Activated naive CD8-positive, alpha-beta T cell treated with anti-CD3 and anti-CD28 coated beads, Interleukin-2, amount 10 ng/mL, durations not matched to agents 7 days and 5 days (primary cell): ENCODE data around the gene SPTLC3. TPM values are rescaled to one million over a fixed set of nuclear protein-coding genes. Genes with fewer than 3 reads are reported as not detected.
"Not testable (repeated sequence)": the region's sequence is repeated elsewhere in the genome, so short reads cannot be mapped to it uniquely, and the experiment has no call there.

ENCODE experiments used
- ATAC-seq: fragments of 150-1000 bp; cut with Tn5 transposase; one replicate; pipeline ENCODE4 v1.10.0; 2021; ENCODE audit warnings: low read depth, moderate library complexity
- POLR2A ChIA-PET: fragments of 350-600 bp; sonication (Branson Sonifier 250); formaldehyde crosslinking; loops from one replicate; lab custom pipeline; 2021; ENCODE audit warnings: antibody characterized with exemption; lab: Charles Lee
- DNase-seq: peaks from one replicate; pipeline ENCODE4 v3.0.0; 2021
- H3K27ac Mint-ChIP-seq: one replicate; pipeline ENCODE4 v1.8.0; 2022; ENCODE audit warnings: mild to moderate bottlenecking, mixed read lengths
- H3K27me3 Mint-ChIP-seq: one replicate; pipeline ENCODE4 v1.8.0; 2022; ENCODE audit warnings: mild to moderate bottlenecking, moderate library complexity, mixed read lengths
- H3K36me3 Mint-ChIP-seq: one replicate; pipeline ENCODE4 v1.8.0; 2021; ENCODE audit warnings: mild to moderate bottlenecking, mixed read lengths
- H3K4me1 Mint-ChIP-seq: one replicate; pipeline ENCODE4 v1.8.0; 2021; ENCODE audit warnings: mixed read lengths
- H3K4me3 Mint-ChIP-seq: one replicate; pipeline ENCODE4 v1.8.0; 2022; ENCODE audit warnings: mild to moderate bottlenecking, moderate library complexity, mixed read lengths
- H3K9me3 Mint-ChIP-seq: one replicate; pipeline ENCODE4 v1.8.0; 2021; ENCODE audit warnings: mixed read lengths
- total RNA-seq, 2 experiments: library from RNA; stranded (reverse); gene quantifications; one replicate each; pipeline ENCODE4 v1.2.3, GENCODE V29; 2021

The SPTLC3 gene
- total RNA-seq, 2 experiments from 2014 or later = 0.94 to 1.0 TPM

DNA sequence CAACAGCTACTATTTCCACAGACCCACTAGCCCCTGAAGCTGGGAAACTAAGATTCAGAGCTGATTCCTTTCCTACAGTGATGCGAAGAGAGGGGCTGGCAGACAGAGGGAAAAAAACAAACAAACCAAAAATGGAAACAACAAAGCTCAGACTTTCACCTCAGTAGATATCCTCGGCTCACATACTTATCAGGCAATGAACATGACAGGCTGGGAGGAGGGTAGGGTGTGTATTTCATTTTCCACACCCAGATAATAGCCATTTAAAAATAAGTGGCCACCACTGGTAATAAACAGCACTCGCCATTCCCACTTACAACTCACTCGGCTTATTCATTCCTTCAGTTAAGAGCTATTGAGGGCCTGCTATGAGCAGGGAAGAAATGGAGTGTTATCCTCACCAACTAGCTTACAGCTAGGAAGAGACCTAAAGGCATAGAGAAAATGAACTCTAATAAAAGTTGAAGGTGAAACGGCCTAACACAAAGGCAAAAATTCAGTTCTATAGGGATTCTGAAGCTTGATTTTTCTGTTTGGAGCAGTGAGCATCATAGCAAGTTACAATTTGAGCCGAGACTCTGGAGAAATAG is 32.0 kb upstream of the SPTLC3 start:
- ATAC-seq = no peak
- Mint-ChIP-seq H3K4me3 (no peak overlapping the region), H3K27me3 (peaks cover 21% of the 10 kb centered on the region), H3K27ac (no peak overlapping the region), H3K4me1 (no peaks in the 10 kb centered on the region), H3K36me3 (no peaks in the 10 kb centered on the region), H3K9me3 (peaks cover 2% of the 10 kb centered on the region)
- POLR2A ChIA-PET = no interaction called here
- DNase-seq = no peak

- Mint-ChIP-seq H3K9me3 (peaks cover 2% of the 10 kb centered on the region), H3K36me3 (no peaks in the 10 kb centered on the region), H3K4me3 (no peak overlapping the region), H3K4me1 (no peaks in the 10 kb centered on the region), H3K27me3 (peaks cover 21% of the 10 kb centered on the region), H3K27ac (no peak overlapping the region)
- no peak for DNase-seq
- ATAC-seq = no peak
- POLR2A ChIA-PET = no interaction called here
Observed at GRCh38 chr20:12977328-12978125, 31.2 kb upstream of the SPTLC3 start.

GRCh38 chr20:12978126-12978394 is 30.7 kb upstream of the SPTLC3 start:
- no peaks in the 10 kb centered on the region for H3K4me1 Mint-ChIP-seq
- peaks cover 2% of the 10 kb centered on the region for H3K9me3 Mint-ChIP-seq
- POLR2A ChIA-PET = no interaction called here
- peaks cover 21% of the 10 kb centered on the region for H3K27me3 Mint-ChIP-seq
- no peak overlapping the region for H3K27ac Mint-ChIP-seq
- no peaks in the 10 kb centered on the region for H3K36me3 Mint-ChIP-seq
- ATAC-seq (no peak), DNase-seq (no peak)
- H3K4me3 Mint-ChIP-seq = no peak overlapping the region

- H3K4me3 Mint-ChIP-seq = no peak overlapping the region
- peaks cover 2% of the 10 kb centered on the region for H3K9me3 Mint-ChIP-seq
- POLR2A ChIA-PET = no interaction called here
- H3K27ac Mint-ChIP-seq = no peak overlapping the region
- no peaks in the 10 kb centered on the region for H3K36me3 Mint-ChIP-seq
- no peaks in the 10 kb centered on the region for H3K4me1 Mint-ChIP-seq
- peaks cover 23% of the 10 kb centered on the region for H3K27me3 Mint-ChIP-seq
- ATAC-seq (no peak), DNase-seq (no peak)
Observed at GRCh38 chr20:12978613-12979495, 29.9 kb upstream of the SPTLC3 start.

DNA sequence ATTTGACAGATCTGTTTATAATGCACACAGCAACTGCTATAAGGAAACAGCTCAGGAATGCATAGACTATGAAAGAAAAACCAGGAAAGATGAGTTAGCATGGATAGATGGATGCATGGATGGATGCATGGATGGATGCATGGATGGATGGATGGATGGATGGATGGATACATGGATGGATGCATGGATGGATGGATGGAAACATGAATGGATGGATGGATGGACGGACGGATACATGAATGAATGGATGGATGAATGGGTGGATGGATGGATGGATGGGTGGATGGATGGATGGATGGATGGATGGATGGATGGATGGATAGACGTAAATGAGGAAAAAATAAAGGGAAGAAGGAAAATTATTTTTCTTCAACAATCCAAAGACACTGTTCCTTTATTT is 29.1 kb upstream of the SPTLC3 start:
- H3K27me3 Mint-ChIP-seq = peaks cover 23% of the 10 kb centered on the region
- POLR2A ChIA-PET, H3K4me3 Mint-ChIP-seq, ATAC-seq, H3K36me3 Mint-ChIP-seq, H3K9me3 Mint-ChIP-seq, H3K4me1 Mint-ChIP-seq, DNase-seq: not testable (repeated sequence)
- H3K27ac Mint-ChIP-seq = peak overlapping the region; percentile 10

- Mint-ChIP-seq H3K4me1 (no peaks in the 10 kb centered on the region), H3K4me3 (no peak overlapping the region), H3K9me3 (peaks cover 2% of the 10 kb centered on the region), H3K36me3 (no peaks in the 10 kb centered on the region), H3K27ac (no peak overlapping the region), H3K27me3 (peaks cover 20% of the 10 kb centered on the region)
- POLR2A ChIA-PET = no interaction called here
- no peak for DNase-seq
- ATAC-seq = no peak
Observed at GRCh38 chr20:12982098-12982497, 26.7 kb upstream of the SPTLC3 start.

GRCh38 chr20:12984069-12984765 is 24.6 kb upstream of the SPTLC3 start:
- no peaks in the 10 kb centered on the region for H3K36me3 Mint-ChIP-seq
- DNase-seq (no peak), ATAC-seq (no peak)
- H3K4me1 Mint-ChIP-seq = no peaks in the 10 kb centered on the region
- peaks cover 2% of the 10 kb centered on the region for H3K9me3 Mint-ChIP-seq
- H3K27ac Mint-ChIP-seq = no peak overlapping the region
- POLR2A ChIA-PET = no interaction called here
- no peak overlapping the region for H3K4me3 Mint-ChIP-seq
- H3K27me3 Mint-ChIP-seq = peaks cover 14% of the 10 kb centered on the region

GRCh38 chr20:12984863-12985262 is 23.9 kb upstream of the SPTLC3 start:
- Mint-ChIP-seq H3K9me3 (no peaks in the 10 kb centered on the region), H3K27ac (no peak overlapping the region), H3K27me3 (peaks cover 10% of the 10 kb centered on the region), H3K36me3 (no peaks in the 10 kb centered on the region), H3K4me3 (no peak overlapping the region), H3K4me1 (no peaks in the 10 kb centered on the region)
- ATAC-seq (no peak), DNase-seq (no peak)
- POLR2A ChIA-PET = no interaction called here

DNA sequence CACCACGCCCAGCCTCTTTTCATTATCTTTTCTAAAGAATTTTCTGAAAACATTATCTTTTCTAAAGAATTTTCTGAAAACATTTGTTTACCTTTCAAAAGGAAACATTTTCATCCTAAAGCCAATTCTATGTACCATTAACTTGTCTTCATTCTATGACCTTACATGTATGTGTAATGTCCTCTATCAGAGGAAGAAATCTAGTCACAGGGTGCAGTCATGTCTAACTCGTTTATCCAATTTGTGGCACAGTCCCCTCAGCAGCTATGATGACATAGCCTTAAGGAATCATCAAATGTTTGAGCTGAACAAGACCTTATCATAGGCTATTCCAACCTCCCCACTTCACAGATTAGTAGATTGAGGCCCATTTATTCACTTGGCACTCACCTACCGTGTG is 21.5 kb upstream of the SPTLC3 start:
- no peaks in the 10 kb centered on the region for H3K36me3 Mint-ChIP-seq
- ATAC-seq = no peak
- H3K4me1 Mint-ChIP-seq = no peaks in the 10 kb centered on the region
- H3K27me3 Mint-ChIP-seq = peaks cover 8% of the 10 kb centered on the region
- no peak for DNase-seq
- POLR2A ChIA-PET = no interaction called here
- no peak overlapping the region for H3K4me3 Mint-ChIP-seq
- H3K27ac Mint-ChIP-seq = no peak overlapping the region
- H3K9me3 Mint-ChIP-seq = no peaks in the 10 kb centered on the region

- no peak overlapping the region for H3K4me3 Mint-ChIP-seq
- ATAC-seq = no peak
- H3K4me1 Mint-ChIP-seq = no peaks in the 10 kb centered on the region
- peaks cover 4% of the 10 kb centered on the region for H3K9me3 Mint-ChIP-seq
- POLR2A ChIA-PET = no interaction called here
- H3K36me3 Mint-ChIP-seq = no peaks in the 10 kb centered on the region
- H3K27ac Mint-ChIP-seq = no peak overlapping the region
- peaks cover 6% of the 10 kb centered on the region for H3K27me3 Mint-ChIP-seq
- no peak for DNase-seq
Observed at GRCh38 chr20:12989586-12990115, 19.1 kb upstream of the SPTLC3 start.

GRCh38 chr20:12997128-12997655 is 11.6 kb upstream of the SPTLC3 start:
- no peak overlapping the region for H3K4me3 Mint-ChIP-seq
- ATAC-seq (no peak), DNase-seq (no peak)
- POLR2A ChIA-PET = no interaction called here
- no peak overlapping the region for H3K27ac Mint-ChIP-seq
- H3K4me1 Mint-ChIP-seq = no peaks in the 10 kb centered on the region
- H3K9me3 Mint-ChIP-seq = peaks cover 5% of the 10 kb centered on the region
- H3K36me3 Mint-ChIP-seq = no peaks in the 10 kb centered on the region
- no peaks in the 10 kb centered on the region for H3K27me3 Mint-ChIP-seq

DNA sequence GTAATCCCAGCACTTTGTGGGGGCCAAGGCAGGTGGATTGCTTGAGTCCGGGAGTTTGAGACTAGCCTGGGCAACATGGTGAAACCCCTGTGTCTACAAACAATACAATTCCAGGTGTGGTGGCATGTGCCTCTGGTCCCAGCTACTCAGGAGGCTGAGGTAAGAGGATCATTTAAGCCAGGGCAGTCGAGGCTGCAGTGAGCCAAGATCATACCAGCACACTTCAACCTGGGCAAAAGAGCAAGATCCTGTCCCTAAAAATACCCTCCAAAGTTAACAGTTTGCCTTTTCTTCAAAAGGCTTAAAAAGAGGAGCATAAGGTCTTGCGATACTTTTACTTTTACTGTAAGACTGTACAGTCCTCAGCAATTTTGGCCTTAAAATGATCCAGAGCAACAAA is 10.7 kb upstream of the SPTLC3 start:
- Mint-ChIP-seq H3K4me3 (no peak overlapping the region), H3K36me3 (no peaks in the 10 kb centered on the region), H3K27me3 (no peaks in the 10 kb centered on the region), H3K27ac (no peak overlapping the region), H3K4me1 (no peaks in the 10 kb centered on the region), H3K9me3 (peaks cover 5% of the 10 kb centered on the region)
- ATAC-seq (no peak), DNase-seq (no peak)
- POLR2A ChIA-PET = no interaction called here

- no peaks in the 10 kb centered on the region for H3K27me3 Mint-ChIP-seq
- no peaks in the 10 kb centered on the region for H3K4me1 Mint-ChIP-seq
- no peak overlapping the region for H3K27ac Mint-ChIP-seq
- H3K36me3 Mint-ChIP-seq = no peaks in the 10 kb centered on the region
- peaks cover 4% of the 10 kb centered on the region for H3K9me3 Mint-ChIP-seq
- no peak for ATAC-seq
- POLR2A ChIA-PET = no interaction called here
- no peak overlapping the region for H3K4me3 Mint-ChIP-seq
- no peak for DNase-seq
Observed at GRCh38 chr20:12999201-12999600, 9.6 kb upstream of the SPTLC3 start.
